Stimulated activated CD8-positive, alpha-beta memory T cell treated with anti-CD3 and anti-CD28 coated beads, Interleukin-2, amount 100 ng/mL, for 1 hour (primary cell): ENCODE measurements around the gene HEPN1.
"Not testable (repeated sequence)": the region's sequence is repeated elsewhere in the genome, so short reads cannot be mapped to it uniquely, and the experiment has no call there.

ENCODE experiments used
- DNase-seq, 2 donors: peaks; one replicate each; pipeline ENCODE4 v3.0.0-alpha.2; 2020; ENCODE audit warnings: low read depth in 2 of 2

HEPN1 gene

GRCh38 chr11:124942466-124943253 is 23.6 kb downstream of the HEPN1 start:
- no peak for DNase-seq

GRCh38 chr11:124943254-124943616 is 24.2 kb downstream of the HEPN1 start:
- no peak for DNase-seq

- DNase-seq: no peak
Measured at GRCh38 chr11:124943741-124944140, 24.7 kb downstream of the HEPN1 start.

- no peak for DNase-seq
Measured at GRCh38 chr11:124944565-124944964, 25.5 kb downstream of the HEPN1 start.

- no peak for DNase-seq
Measured at GRCh38 chr11:124945826-124946225, 26.8 kb downstream of the HEPN1 start.

GRCh38 chr11:124946735-124947141 is 27.7 kb downstream of the HEPN1 start:
- no peak for DNase-seq

- DNase-seq: no peak
Measured at GRCh38 chr11:124950601-124951330, 31.7 kb downstream of the HEPN1 start.

GRCh38 chr11:124951341-124951740 is 32.3 kb downstream of the HEPN1 start:
- no peak for DNase-seq

GRCh38 chr11:124953753-124954589 is 34.9 kb downstream of the HEPN1 start, which contains the start of gene CCDC15:
CCDC15 (plus strand) TSS chr11:124954202; CDS start chr11:124954733, 531 bp downstream.
- peak; percentile 87 to 92 for DNase-seq

GRCh38 chr11:124954590-124954955 is 35.5 kb downstream of the HEPN1 start:
- no peak for DNase-seq

GRCh38 chr11:124955035-124955434 is 36.0 kb downstream of the HEPN1 start:
- DNase-seq: no peak

GRCh38 chr11:124961972-124962609 is 43.0 kb downstream of the HEPN1 start:
- DNase-seq: no peak

GRCh38 chr11:124968197-124968596 is 49.1 kb downstream of the HEPN1 start:
- DNase-seq: not testable (repeated sequence)
